Ishikawa (cell line): ENCODE measurements around the gene FAM163B.

ENCODE experiments used
- CEBPB ChIP-seq: IDR thresholded peaks from 2 replicates; pipeline ENCODE4 v1.6.1; 2012
- EP300 ChIP-seq: IDR thresholded peaks from 2 replicates; pipeline ENCODE4 v1.6.1; 2012; ENCODE audit warnings: borderline replicate concordance
- REST ChIP-seq: IDR thresholded peaks from 2 replicates; pipeline ENCODE4 v1.6.1; 2012; ENCODE audit warnings: low read depth, mild to moderate bottlenecking
- YY1 ChIP-seq: IDR thresholded peaks from 2 replicates; pipeline ENCODE4 v1.6.1; 2012; ENCODE audit warnings: low read depth
- TF ChIP-seq, protein P1 (sequence below): IDR thresholded peaks from 2 replicates; pipeline ENCODE4 v1.6.1; 2012

DNA sequence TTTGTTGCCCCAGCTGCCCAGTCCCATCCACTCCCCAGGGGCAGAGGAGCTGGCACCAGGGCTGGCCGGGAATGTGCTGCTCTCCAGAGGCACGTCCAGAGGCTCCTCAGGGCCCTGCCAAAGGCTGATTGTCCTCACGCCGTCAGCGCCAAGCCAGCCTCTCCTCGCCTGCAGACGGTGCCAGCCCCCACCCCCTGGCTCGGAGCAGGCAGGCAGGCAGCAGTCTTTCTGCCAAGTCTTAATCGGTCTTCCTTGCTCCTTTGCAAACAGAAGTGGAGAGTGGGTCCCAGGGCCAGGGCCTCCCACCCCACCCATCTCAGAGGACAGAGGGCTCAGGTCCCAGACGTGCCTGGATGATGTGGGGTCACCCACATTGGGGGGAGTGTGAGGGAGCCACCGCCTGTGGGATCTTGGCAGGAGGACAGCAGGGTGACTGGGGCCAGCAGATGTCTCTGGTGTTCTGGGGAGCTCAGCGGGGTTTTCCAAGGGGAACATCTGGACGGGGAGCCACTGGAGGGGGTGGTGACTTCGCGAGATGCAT, 36.3 kb downstream of the FAM163B start:
- TF ChIP-seq EP300 (no peak), REST (no peak), YY1 (no peak), CEBPB (no peak)
- TF ChIP-seq, protein P1, sequence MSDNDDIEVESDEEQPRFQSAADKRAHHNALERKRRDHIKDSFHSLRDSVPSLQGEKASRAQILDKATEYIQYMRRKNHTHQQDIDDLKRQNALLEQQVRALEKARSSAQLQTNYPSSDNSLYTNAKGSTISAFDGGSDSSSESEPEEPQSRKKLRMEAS, result no peak
